Mammary epithelial cell (primary cell): ENCODE data around the gene PCDHA7.
"Not testable (repeated sequence)": the region's sequence is repeated elsewhere in the genome, so short reads cannot be mapped to it uniquely, and the experiment has no call there.

Experiments
- EZH2 ChIP-seq: IDR thresholded peaks from 2 replicates; pipeline ENCODE4 v1.6.1; 2012; ENCODE audit warnings: low read length, inconsistent platforms, borderline replicate concordance
- TF ChIP-seq, protein P1 (sequence below), 2 donors: IDR thresholded peaks in 1 of 2; conservative IDR thresholded peaks in 1 of 2; 2 replicates each; pipeline ENCODE4 v1.5.1; 2011 to 2012; ENCODE audit warnings: inconsistent platforms in 2 of 2, low read length in 2 of 2, mild to moderate bottlenecking in 2 of 2, control low read depth in 1 of 2, low read depth in 1 of 2; ENCODE audit not compliant: insufficient read depth in 1 of 2; ENCODE audit errors: extremely low read depth in 1 of 2

DNA sequence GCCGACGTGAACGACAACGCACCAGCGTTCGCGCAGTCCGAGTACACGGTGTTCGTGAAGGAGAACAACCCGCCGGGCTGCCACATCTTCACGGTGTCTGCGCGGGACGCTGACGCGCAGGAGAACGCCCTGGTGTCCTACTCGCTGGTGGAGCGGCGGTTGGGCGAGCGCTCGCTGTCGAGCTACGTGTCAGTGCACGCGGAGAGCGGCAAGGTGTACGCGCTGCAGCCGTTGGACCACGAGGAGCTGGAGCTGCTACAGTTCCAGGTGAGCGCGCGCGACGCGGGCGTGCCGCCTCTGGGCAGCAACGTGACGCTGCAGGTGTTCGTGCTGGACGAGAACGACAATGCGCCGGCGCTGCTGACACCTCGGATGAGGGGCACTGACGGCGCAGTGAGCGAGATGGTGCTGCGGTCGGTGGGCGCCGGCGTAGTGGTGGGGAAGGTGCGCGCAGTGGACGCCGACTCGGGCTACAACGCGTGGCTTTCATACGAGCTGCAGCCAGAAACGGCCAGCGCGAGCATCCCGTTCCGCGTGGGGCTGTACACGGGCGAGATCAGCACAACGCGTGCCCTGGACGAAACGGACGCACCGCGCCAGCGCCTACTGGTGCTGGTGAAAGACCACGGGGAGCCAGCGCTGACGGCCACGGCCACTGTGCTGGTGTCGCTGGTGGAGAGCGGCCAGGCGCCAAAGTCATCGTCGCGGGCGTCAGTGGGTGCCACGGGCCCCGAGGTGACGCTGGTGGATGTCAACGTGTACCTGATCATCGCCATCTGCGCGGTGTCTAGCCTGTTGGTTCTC is 16.0 kb downstream of the PCDHA7 start:
- TF ChIP-seq, protein P1, sequence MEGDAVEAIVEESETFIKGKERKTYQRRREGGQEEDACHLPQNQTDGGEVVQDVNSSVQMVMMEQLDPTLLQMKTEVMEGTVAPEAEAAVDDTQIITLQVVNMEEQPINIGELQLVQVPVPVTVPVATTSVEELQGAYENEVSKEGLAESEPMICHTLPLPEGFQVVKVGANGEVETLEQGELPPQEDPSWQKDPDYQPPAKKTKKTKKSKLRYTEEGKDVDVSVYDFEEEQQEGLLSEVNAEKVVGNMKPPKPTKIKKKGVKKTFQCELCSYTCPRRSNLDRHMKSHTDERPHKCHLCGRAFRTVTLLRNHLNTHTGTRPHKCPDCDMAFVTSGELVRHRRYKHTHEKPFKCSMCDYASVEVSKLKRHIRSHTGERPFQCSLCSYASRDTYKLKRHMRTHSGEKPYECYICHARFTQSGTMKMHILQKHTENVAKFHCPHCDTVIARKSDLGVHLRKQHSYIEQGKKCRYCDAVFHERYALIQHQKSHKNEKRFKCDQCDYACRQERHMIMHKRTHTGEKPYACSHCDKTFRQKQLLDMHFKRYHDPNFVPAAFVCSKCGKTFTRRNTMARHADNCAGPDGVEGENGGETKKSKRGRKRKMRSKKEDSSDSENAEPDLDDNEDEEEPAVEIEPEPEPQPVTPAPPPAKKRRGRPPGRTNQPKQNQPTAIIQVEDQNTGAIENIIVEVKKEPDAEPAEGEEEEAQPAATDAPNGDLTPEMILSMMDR (conservative IDR thresholded peaks at IDR 0.05 in 1 of 2, IDR thresholded peaks at IDR 0.05 in 1 of 2; ENCODE audit: extremely low read depth in 1 of 2, insufficient read depth in 1 of 2, low read depth in 1 of 2, low read length in 2 of 2), result not testable (repeated sequence)
- TF ChIP-seq EZH2, result not testable (repeated sequence)
